Keratinocyte (primary cell): Measurements from ENCODE around the gene ZSWIM6. TPM values are rescaled to one million over a fixed set of nuclear protein-coding genes. Genes with fewer than 3 reads are reported as not detected.

Source experiments
- DNase-seq: peaks from one replicate; pipeline ENCODE4 v3.0.0-alpha.2; 2011; ENCODE audit warnings: low read depth, missing footprints, low spot score
- FAIRE-seq: peaks from 2 replicates; lab custom pipeline; 2011; peaks lifted over from hg19 to GRCh38; lab: Jason Lieb, UNC
- H2AFZ ChIP-seq: 2 replicates; pipeline ENCODE4 v1.6.0; 2012; ENCODE audit warnings: low read length, control low read depth, inconsistent platforms; ENCODE audit not compliant: control insufficient read depth
- H3K27ac ChIP-seq: 2 replicates; pipeline ENCODE4 v1.5.1; 2011; ENCODE audit warnings: low read length; ENCODE audit not compliant: control insufficient read depth, insufficient read depth
- H3K27me3 ChIP-seq: 3 replicates; pipeline ENCODE4 v1.6.0; 2011; ENCODE audit warnings: low read length; ENCODE audit not compliant: control insufficient read depth, insufficient read depth; ENCODE audit errors: extremely low read depth
- H3K36me3 ChIP-seq, 2 experiments: 2 replicates in 1 of 2; 3 replicates in 1 of 2; pipeline ENCODE4 v1.5.1; 2011; ENCODE audit warnings: low read length in 2 of 2, mild to moderate bottlenecking in 1 of 2; ENCODE audit not compliant: control insufficient read depth in 2 of 2, insufficient read depth in 2 of 2; ENCODE audit errors: extremely low read depth in 1 of 2
- H3K4me1 ChIP-seq: 3 replicates; pipeline ENCODE4 v1.5.1; 2011; ENCODE audit warnings: low read length; ENCODE audit not compliant: control insufficient read depth, insufficient read depth; ENCODE audit errors: extremely low read depth
- H3K4me2 ChIP-seq: 3 replicates; pipeline ENCODE4 v1.6.0; 2011; ENCODE audit warnings: low read depth, low read length; ENCODE audit not compliant: control insufficient read depth, insufficient read depth; ENCODE audit errors: extremely low read depth
- H3K4me3 ChIP-seq, 3 experiments: fragments of 200-600 bp in 1 of 3; sonication (generic) in 1 of 3; 2 replicates in 2 of 3; 3 replicates in 1 of 3; pipeline ENCODE4 v1.5.1; 2011 to 2016; ENCODE audit warnings: low read length in 3 of 3, mild to moderate bottlenecking in 3 of 3, control low read depth in 2 of 3, inconsistent platforms in 1 of 3, low read depth in 1 of 3, mixed read lengths in 1 of 3, mixed run types in 1 of 3, moderate library complexity in 1 of 3; ENCODE audit not compliant: control insufficient read depth in 2 of 3, insufficient read depth in 2 of 3; ENCODE audit errors: extremely low read depth in 1 of 3
- H3K79me2 ChIP-seq: 2 replicates; pipeline ENCODE4 v1.6.0; 2012; ENCODE audit warnings: low read length; ENCODE audit not compliant: control insufficient read depth, insufficient read depth
- H3K9ac ChIP-seq: 3 replicates; pipeline ENCODE4 v1.6.0; 2011; ENCODE audit warnings: low read length; ENCODE audit not compliant: control insufficient read depth, insufficient read depth; ENCODE audit errors: extremely low read depth
- H3K9me1 ChIP-seq: 3 replicates; pipeline ENCODE4 v1.6.0; 2011; ENCODE audit warnings: low read length; ENCODE audit not compliant: control insufficient read depth, insufficient read depth; ENCODE audit errors: extremely low read depth
- H3K9me3 ChIP-seq: 2 replicates; pipeline ENCODE4 v1.5.1; 2012; ENCODE audit warnings: low read depth, low read length; ENCODE audit not compliant: control insufficient read depth
- H4K20me1 ChIP-seq: 3 replicates; pipeline ENCODE4 v1.6.0; 2011; ENCODE audit warnings: low read length; ENCODE audit not compliant: control insufficient read depth, insufficient read depth; ENCODE audit errors: extremely low read depth
- EZH2 ChIP-seq: IDR thresholded peaks from one replicate; pipeline ENCODE4 v1.6.1; 2012; ENCODE audit warnings: inconsistent platforms, mild to moderate bottlenecking, low read length, moderate library complexity
- dilution Hi-C: fragments of 300-500 bp; cut with MboI; formaldehyde crosslinking; loops from one replicate; pipeline ENCODE4 v1.7.0; 2020; ENCODE audit warnings: low sequenced_read_pairs; ENCODE audit not compliant: extremely low pct_ligation_motif_present
- polyA plus RNA-seq, 5 experiments: library from polyadenylated mRNA; depleted of rRNA in 3 of 5; stranded (reverse) in 3 of 5; stranded (forward) in 1 of 5; unstranded in 1 of 5; fragments of >200 nt; gene quantifications; 1 replicate in 1 of 5; 2 replicates in 3 of 5; 3 replicates in 1 of 5; pipeline versions ENCODE4 v1.2.1 to v1.2.3, GENCODE V29; 2011 to 2012; ENCODE audit warnings: missing spikeins in 2 of 5, low read depth in 1 of 5, low replicate concordance in 1 of 5
- TF ChIP-seq, protein P1 (sequence below), 3 experiments: IDR thresholded peaks in 1 of 3; conservative IDR thresholded peaks in 1 of 3; optimal IDR thresholded peaks in 1 of 3; 2 replicates in 2 of 3; 3 replicates in 1 of 3; pipeline versions ENCODE3 to v1.5.1; 2011; ENCODE audit warnings: low read length in 3 of 3, mild to moderate bottlenecking in 3 of 3, moderate library complexity in 2 of 3, control low read depth in 1 of 3, inconsistent platforms in 1 of 3; ENCODE audit not compliant: insufficient read depth in 2 of 3; ENCODE audit errors: extremely low read depth in 1 of 3

The ZSWIM6 gene
- polyA plus RNA-seq, 1 donor (not counting 4 experiments of a cell fraction or from before 2014, with no cell fraction given): 9.9 TPM

DNA sequence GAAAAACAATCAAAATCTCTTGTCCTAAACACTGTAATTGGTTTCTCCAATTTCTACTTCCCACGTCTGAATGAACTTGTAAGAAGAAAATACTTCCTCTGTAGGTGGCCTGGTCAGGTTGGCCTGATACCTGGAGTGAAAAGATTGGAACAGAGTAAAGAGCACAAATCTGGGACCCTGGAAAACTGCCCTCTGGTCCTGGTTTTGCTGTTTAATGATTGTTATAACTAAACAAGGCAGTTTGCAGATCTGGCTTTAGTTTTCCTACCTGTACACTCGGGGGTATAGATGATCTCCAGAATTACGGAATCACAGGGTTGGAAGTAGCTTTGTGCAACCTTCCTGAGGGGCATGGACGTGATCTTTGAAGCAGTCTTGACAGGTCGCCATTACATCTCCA lies 67.6 kb downstream of the ZSWIM6 start:
- DNase-seq (no peak), FAIRE-seq (peak; percentile 70)
- TF ChIP-seq, protein P1, sequence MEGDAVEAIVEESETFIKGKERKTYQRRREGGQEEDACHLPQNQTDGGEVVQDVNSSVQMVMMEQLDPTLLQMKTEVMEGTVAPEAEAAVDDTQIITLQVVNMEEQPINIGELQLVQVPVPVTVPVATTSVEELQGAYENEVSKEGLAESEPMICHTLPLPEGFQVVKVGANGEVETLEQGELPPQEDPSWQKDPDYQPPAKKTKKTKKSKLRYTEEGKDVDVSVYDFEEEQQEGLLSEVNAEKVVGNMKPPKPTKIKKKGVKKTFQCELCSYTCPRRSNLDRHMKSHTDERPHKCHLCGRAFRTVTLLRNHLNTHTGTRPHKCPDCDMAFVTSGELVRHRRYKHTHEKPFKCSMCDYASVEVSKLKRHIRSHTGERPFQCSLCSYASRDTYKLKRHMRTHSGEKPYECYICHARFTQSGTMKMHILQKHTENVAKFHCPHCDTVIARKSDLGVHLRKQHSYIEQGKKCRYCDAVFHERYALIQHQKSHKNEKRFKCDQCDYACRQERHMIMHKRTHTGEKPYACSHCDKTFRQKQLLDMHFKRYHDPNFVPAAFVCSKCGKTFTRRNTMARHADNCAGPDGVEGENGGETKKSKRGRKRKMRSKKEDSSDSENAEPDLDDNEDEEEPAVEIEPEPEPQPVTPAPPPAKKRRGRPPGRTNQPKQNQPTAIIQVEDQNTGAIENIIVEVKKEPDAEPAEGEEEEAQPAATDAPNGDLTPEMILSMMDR (optimal IDR thresholded peaks at IDR 0.05 in 1 of 3, IDR thresholded peaks at IDR 0.05 in 1 of 3, conservative IDR thresholded peaks at IDR 0.05 in 1 of 3; ENCODE audit: extremely low read depth in 1 of 3, insufficient read depth in 2 of 3, low read length in 3 of 3): no peak
- no peak for TF ChIP-seq EZH2
- Histone ChIP-seq H3K36me3 (no peaks in the 10 kb centered on the region), H3K79me2 (peaks cover 55% of the 10 kb centered on the region), H3K9ac (no peak overlapping the region), H3K27ac (no peak overlapping the region), H3K9me3 (no peaks in the 10 kb centered on the region), H3K9me1 (peaks cover under 1% of the 10 kb centered on the region), H3K4me1 (no peaks in the 10 kb centered on the region), H3K27me3 (no peaks in the 10 kb centered on the region), H3K4me2 (no peak overlapping the region), H3K4me3 (no peak overlapping the region), H2AFZ (no peak overlapping the region), H4K20me1 (peaks cover 3% of the 10 kb centered on the region)
- dilution Hi-C loops: no loop called here

GRCh38 chr5:61401726-61402125 lies 69.7 kb downstream of the ZSWIM6 start:
- Histone ChIP-seq H3K79me2 (peaks cover 57% of the 10 kb centered on the region), H3K36me3 (no peaks in the 10 kb centered on the region), H3K9ac (no peak overlapping the region), H3K27me3 (no peaks in the 10 kb centered on the region), H2AFZ (no peak overlapping the region), H3K4me1 (no peaks in the 10 kb centered on the region), H4K20me1 (peaks cover 3% of the 10 kb centered on the region), H3K4me2 (no peak overlapping the region), H3K4me3 (no peak overlapping the region), H3K9me1 (no peaks in the 10 kb centered on the region), H3K9me3 (no peaks in the 10 kb centered on the region), H3K27ac (no peak overlapping the region)
- TF ChIP-seq, protein P1 (optimal IDR thresholded peaks at IDR 0.05 in 1 of 3, IDR thresholded peaks at IDR 0.05 in 1 of 3, conservative IDR thresholded peaks at IDR 0.05 in 1 of 3; ENCODE audit: extremely low read depth in 1 of 3, insufficient read depth in 2 of 3, low read length in 3 of 3): no peak
- TF ChIP-seq EZH2: no peak
- FAIRE-seq (peak; percentile 75), DNase-seq (no peak)
- dilution Hi-C loops: no loop called here
